Esophagus mucosa (tissue), 1 donor: Measurements from ENCODE around the gene RAB23. TPM values are rescaled to one million over a fixed set of nuclear protein-coding genes. Genes with fewer than 3 reads are reported as not detected.
A peak's percentile ranks its signal among the peaks of the same experiment; 100 is the strongest.
"Not testable (repeated sequence)": the region's sequence is repeated elsewhere in the genome, so short reads cannot be mapped to it uniquely, and the experiment has no call there.

ENCODE experiments used
- ATAC-seq: fragments of 200-7000 bp; cut with Tn5 transposase; one replicate; pipeline ENCODE4 v1.9.1; 2020
- total RNA-seq: library from RNA; stranded (reverse); gene quantifications from one replicate; pipeline ENCODE4 v1.2.4, GENCODE V29; 2023
- donor health status: DM: yes; HTN: yes; CAD: no.

The RAB23 gene
- 2.4 TPM for total RNA-seq

DNA sequence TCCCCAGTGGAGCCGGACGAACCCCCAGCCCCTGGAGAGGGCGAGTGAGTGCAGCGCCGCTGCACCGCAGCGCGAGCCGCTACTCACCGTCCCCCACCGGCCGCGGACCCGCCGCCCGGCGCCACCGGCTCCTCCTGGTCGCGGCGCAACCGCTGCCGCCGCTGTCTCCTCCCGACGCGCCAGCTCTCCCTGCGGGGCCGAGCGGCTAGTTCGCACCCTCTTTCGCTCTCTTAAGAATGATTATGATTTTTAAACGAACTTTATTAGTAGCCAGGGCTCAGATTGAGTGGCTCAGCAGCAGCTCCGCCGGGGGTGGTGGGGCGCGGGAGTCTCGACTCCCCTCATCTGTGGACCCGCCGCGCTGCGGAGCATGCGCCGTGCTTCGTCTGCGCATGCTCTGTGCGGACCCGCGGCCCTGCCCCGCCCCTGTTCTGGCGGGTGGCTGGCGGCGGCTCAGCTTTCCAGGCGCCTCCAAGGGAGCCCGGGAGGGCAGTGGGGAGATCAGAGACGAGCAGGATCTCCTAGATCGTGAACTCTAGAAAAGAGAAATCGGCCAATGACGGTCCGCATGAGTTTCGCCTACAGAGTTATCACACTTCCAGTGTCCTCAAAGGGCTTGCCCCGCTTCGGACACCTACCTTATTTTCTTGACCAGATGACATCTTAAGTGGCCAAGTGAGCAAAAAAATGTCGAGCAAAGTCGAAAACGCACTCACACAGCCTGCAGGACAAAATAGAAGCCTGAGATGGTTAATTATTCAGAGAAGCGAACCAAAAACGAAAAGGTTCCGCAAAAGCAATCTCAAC, at the start of gene RAB23:
TSS of gene RAB23 (minus strand) at position 372 of the 807 bp plus-strand sequence. CDS start 11,927 bp downstream, outside the sequence.
- ATAC-seq = peak; percentile 96

DNA sequence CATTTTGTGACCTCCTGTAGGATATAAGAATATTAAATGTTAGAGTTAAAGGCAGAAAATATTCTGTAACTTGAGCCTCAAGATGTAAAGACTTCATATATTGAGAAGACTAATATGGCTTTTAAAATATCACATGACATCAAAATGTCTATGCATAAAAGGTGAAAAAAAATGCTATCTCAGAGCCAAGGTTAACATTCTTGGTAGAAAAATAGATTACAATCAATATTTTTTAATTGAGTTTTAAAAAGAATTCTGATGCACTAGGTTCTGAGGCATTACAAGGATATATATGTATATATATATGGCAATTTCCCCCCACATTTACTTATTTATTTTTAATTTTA, 46.2 kb upstream of the RAB23 start:
- ATAC-seq = no peak

DNA sequence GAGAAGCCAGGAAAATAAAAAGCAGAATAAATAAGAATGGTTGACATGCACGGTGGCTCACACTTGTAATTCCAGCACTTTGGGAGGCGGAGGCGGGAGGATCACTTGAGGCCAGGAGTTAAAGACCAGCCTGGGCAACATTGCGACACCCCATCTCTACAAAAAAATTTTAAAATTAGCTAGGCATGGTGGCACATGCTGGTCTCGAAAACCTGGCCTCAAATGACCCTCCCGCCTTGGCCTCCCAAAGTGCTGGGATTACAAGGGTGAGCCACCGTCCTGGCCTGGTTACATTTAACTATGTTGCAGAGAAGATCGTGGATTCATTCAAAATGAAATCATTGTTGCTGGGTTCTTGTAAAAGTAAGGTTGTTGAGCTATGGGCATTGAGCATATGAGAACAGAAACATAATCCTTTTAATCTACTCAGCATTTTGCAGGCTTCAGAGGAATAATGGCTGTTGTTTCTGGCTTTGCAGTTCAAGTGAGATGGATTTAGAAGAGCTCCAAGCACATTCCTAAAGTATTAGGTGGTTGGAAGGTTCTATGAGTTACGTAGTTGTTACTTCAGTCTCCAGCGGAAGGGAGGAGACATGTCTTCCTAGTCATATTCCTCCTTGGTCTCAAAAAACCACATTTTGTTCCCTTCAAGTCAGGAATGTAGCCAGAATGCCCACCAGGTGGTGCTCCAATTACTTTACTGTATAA, 45.6 kb upstream of the RAB23 start:
- peak; percentile 100 for ATAC-seq

DNA sequence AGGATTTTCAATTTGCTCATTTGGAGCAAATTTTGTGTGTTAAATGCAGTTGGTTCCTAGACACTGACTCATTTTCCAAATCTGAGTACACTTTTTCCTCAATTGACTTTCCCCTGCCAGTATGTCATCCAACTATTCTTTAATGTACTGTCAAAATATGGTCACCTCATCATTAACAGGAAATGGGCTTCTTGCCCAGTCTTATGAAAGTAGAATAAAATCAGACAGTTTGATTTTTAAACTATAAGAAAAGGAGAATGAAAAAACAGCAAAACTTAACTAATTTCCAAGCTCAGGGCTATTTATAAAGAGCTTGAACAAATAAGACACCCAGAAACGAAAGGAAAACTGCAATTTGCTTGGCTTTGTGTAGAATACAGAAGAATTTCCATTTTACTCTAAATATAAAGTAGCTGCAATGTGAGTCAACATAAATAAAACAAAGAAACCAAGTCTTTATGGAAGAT, 43.7 kb upstream of the RAB23 start:
- no peak for ATAC-seq

DNA sequence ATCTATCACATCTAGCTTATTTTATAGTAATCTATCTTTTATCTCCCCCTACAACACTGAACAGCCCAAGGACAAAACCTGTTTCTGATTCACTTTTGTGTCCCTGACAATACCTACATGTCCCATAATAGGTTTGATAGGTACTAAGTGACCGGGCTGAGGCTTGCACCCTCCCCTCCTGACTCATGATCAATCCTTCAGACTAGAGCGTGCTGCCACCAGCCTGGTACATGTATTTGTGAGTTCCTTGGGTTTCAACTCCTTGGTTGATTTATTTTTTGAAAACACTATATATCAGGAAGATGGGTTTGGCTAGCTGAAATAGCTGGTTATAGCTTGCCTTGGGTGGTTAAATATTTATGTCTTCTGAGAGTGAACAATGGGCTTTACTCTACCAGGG, 41.6 kb upstream of the RAB23 start:
- no peak for ATAC-seq

DNA sequence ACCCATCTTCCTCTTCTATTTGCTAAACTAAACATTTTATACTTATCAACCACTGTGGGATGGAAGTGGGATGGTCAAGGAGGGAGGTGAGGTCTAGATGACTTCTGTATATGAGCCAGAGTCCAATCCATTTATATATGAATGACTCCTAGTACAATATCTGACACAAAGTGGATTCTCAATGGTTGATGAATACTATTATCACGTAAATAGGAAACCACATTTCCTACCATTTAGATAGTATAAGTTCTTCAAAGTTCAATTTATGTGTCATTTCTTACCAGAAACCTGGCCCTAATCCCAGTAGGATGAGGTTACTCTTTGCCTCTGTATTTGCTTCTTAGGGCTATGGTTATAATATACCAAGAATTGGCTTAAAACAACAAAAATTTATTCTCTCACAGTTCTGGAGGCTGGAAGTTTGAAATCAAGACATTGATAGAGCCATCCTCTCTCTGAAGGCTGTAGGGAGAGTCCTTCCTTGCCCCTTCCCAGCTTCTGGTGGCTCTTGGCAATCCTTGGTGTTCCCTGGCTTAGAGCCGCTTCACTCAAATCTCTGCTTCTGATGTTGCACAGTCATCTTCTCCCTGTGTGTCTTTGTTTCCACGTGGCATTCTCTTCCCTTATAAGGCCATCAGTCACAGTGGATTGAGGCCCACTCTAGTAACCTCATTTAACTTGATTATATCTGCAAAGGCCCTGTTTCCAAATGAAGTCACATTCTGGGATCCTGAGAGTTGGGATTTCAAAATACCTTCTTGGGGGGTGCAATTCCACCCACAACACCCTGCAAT, 41.0 kb upstream of the RAB23 start:
- ATAC-seq = no peak

DNA sequence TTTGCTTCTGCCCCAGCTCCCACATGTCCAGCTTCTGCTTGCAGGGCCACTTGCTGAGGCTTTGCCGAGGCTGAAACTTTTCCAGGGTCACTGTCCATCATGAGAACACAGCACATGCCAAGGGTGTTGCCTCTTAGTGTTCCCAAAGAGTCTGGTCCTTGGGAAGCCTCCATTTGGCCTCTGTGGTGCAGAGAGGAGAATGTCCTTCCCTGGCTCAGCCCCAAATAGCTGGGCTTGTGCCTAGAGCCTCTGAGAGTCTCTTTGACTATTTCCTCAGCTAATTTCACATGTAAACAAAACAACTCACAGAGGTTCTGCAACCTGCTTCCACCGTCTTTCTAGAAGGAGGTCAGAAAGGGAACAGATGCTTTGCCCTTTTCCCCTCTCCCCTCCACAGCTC, 40.4 kb upstream of the RAB23 start:
- no peak for ATAC-seq

DNA sequence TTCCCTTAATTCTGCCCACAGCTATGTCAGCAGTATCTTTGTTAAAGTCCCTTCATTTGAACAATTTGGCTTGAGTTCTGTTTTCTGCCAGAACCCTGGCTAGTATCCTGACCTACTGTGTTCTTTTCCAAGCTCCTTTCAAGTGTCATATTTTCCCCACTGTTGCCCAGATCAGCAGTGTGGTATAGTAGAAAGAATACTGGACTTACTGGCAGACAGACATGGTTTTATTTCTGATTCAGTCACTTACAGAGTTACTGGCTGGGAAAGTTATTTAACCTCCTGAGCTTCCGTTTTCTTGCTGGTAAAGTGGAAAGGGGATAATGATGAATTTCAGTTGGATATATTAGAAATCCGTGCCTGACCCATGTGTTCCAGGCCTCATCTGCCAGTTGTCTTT, 39.8 kb upstream of the RAB23 start:
- ATAC-seq = no peak

DNA sequence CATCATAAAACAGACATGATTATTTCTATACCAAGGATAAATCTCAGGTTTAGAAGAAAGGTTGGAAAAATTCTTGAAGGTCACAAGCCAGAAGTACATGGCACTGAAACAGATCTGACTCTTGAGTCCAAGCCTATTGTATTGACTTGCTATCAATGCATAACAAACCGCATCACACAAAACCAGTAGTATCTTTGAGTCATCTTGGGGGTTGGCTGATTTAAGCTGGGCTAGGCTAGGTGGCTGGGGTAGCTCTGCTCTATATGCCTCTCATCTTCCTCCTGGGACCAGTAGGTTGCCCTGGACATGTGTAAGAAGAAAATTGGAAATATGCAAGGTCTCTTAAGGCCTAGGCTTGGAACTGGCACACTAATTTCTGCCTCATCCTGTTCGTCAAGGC, 37.0 kb upstream of the RAB23 start:
- ATAC-seq = no peak

DNA sequence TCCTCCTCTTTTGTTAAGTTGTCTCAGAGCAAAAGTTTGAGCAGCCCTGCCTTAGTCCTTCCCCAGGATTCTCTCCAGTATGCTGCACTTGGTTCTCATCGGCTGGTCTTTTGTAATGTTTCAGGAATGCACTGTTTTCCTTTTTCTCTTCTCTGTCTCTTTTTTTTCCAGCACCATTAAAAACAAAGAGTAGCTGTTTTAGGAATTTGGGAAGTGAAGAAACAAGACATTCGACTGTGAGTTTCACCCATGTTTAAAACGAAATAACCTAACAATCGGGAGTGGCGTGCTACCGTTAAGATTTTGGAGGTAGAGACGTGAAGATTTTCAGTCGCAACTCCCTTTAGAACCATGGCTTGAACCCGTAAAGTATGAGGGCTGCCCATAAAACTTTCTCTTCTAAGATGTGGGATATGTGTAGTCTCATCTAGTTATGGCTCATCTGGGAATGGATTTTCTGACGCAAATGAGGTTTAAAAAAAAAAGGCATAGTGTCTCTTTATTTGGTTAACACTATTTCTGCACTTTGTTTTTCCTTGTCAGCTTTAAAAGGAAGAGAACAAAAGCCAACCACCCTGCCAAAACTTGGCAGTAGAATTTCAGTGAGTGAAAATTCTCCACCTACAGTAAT, 35.9 kb upstream of the RAB23 start:
- no peak for ATAC-seq

DNA sequence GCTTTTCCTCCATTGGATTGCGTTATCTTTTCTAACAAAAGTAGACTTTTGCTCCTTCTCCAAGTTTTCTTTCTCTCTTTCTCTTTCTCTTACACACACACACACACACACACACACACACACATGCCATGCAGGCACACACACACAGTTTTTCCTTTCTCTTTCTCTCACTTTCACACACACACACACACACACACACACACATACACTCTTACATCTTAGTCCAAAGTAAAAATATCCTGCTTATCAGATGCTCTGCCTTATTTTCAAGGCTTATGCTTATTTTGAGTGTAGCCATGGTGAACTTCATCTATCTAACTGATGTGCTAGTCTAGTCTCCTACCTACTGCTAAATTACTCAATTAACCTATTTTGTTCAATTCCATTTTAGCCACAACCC, 34.4 kb upstream of the RAB23 start:
- no peak for ATAC-seq

DNA sequence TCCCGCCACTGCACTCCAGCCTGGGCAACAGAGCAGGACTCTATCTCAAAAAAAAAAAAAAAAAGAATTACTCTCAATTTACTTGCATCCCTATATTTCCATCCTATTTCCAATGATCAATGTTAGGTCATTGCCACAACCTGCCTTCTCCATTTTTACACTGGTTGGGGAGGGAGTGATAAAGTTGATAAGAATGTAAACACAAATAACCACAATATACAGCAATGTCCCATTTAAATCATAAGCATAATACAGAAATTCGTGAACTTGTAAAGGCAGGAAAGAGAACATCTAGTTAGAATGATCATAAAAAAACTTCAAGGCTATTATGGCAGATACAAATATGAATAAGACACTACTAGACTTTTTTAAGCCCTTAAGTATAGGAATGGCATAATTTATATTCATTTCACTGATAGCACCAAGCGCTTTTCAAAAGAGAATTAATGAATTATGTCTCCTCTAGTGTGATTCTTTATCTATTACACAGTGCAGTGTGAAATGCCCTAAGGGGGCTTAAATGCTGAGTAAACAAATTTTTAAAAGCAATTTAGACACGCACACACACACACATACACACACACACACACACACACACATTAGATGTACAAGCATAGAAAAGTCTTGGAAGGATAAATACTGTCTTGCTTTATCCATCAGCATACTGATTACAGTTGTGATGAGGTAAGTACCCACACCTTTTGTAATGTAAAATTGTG, 33.5 kb upstream of the RAB23 start:
- no peak for ATAC-seq

DNA sequence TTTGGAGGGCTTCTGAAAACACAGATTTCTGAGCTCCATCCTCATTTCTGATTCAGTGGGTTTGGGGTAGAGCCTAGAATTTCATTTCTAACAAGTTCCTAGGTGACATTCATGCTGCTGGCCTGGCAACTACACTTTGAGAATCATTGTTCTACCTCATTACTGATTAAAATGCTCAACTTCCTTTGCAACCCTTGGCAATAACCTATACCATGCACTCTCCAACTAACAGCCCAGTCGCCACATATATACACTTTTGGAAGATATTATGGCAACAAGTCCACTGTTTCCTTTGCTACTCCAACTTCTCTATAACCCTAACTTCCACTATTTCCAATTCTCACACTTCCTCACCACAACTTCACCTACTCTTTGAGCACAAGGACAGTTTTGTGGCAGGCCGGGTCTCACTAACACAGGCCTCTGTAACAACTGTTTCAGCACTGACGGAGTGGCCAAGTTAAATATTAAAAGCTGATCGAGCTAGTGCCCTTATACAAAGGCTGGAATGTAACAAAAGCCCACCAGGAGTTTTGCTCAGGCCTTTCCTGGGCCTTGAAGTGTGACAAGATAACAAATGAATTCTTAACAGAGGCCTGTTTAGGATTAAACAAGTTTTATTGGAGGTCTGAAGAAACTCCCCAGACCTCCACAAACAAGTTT, 32.1 kb upstream of the RAB23 start:
- no peak for ATAC-seq

DNA sequence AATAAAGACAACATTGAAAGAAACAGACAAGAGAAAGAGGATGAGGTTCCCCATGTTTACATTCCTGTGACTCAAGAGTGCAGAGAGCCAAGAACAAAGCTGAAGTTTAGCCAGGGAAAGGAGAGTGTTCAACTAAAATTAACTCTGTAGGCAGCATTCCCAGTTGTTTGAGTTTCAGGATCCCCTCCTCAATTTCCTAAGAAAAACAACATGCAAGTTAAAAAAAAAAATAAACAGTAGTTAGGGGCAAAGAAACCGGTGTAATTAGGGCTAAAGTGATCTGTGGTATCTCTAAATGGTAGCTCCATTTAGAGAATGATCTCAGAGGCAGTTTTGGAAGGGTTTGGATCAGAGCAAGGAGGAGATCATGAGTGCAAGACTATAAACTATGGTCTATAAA, 30.9 kb upstream of the RAB23 start:
- ATAC-seq = no peak

DNA sequence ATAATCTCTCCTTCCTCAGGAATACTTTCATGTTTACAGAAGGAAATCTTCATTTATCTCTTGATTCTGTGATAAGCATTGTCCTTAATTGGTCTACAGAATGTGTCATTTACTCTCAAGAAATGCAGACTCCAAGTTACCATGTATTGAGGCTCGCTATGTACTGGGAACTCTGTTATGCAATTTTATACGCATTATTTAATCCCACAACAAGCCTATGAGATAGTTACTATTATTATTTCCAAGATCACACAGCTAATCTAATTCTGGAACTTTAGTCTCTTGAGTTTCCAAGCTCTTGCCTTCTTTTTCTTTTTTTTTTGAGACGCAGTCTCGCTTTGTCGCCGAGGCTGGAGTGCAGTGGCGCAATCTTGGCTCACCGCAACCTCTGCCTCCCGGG, 30.0 kb upstream of the RAB23 start:
- no peak for ATAC-seq

DNA sequence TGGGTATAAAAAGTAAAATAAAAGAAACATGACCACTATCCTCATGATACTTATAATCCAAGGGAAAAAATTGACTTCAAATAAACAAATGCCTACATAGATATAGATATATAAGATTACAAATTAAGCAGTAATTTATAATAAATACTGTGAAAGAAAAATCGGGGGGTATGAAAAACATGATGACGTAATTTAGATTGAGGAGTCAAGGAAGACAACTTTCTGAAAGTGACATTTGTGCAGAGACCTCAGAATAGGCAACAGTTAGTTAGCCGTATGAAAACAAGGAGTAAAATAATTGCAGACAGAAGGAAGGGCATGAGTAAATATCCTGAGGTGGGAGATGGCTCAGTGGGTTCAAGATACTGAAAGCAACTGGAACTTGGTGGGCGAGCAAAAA, 28.2 kb upstream of the RAB23 start:
- ATAC-seq = no peak

DNA sequence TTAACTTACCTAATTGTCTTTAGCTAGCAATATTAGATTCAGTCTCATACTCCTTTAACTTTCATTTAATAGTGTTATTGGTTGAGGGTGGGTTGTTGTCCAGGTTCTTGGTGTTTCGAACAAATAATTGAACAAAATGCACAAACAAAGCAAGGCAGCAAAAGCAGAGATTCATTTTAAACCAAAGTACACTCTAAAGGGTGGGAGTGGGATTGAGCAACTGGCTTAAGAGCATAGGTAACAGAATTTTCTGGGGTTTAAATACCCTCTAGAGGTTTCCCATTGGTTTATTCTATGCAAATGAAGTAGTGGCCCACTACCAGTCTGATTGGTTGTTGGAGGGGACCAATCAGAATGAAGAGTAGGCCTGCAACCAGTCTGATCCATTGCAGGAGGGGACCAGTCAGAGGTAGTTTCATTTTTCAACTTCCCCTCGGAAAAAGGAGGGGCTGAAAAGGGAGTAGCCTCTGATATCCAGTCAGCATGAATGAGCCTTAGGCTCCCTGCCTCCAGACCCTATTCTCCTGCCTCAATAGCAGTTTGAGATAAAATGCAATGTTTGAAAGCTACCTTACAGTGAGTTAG, 26.3 kb upstream of the RAB23 start:
- ATAC-seq = no peak

DNA sequence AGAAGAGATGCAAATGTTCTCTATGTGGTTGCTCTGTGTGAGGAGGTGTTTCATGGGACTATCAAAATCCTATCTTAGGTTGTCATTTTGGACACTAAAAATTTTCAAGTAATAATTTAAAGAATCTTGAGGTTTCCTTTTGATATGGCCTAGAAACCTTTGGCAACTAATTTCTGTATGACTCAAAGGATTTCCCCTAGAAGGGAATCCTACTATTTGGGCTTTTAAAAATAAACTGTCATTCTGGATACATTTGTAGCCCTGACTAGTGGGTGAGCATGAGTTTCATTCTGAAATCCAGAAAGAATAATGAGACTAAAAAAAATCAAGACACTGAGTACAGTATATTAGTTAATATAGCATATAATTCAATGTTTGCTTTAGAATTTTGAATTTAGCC, 25.5 kb upstream of the RAB23 start:
- ATAC-seq = no peak

DNA sequence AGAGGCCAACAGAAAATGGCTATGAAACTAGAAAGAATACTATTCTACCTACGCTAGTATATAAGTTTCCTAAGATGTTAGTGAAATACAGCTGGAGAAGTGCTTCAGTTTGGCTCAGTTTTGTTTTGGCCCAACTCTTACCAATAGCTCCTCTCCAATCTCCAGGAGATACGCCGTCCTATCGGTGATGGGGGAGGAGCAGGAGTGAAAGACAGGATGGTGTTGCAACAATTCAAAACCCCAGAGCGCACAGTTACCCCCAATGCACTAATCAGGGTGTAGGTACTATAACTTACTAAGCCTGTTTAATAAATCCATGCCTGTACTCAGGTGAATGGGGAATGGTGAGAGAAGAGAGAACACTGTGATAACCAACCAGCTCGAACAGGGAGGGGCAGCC, 24.2 kb upstream of the RAB23 start:
- ATAC-seq = no peak

DNA sequence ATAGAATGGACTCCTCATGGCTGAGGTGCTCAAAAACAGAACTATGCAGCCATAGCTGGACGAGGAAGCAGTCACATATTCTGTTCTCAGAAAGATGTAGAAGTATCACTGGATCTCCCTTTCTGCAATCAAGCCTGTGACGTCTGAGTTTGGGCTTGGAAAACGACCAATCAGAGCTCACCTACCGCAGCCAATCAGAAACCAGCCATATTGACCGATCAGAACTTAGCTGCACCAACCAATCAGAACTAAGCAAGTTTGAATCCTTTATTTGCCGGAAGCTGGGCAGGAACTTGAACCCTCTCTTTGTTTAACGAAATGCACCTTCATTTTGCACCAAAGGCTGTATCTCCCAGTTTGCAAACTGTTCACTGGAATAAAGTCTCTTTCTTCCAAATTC, 21.8 kb upstream of the RAB23 start:
- ATAC-seq = no peak

DNA sequence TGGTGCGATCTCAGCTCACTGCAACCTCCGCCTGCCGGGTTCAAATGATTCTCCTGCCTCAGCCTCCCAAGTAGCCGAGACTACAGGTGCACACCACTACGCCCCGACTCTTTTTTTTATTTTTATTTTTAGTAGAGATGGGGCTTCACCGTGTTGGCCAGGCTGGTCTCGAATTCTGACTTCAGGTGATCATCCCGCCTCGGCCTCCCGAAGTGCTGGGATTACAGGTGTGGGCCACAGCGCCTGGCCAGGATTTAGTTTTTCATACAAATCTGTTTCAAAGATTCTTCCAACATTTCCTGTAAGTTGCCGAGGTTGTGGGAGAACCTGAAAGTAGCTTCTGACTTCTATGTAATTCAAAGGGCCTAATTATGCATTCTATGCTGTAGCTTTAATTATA, 21.4 kb upstream of the RAB23 start:
- ATAC-seq = not testable (repeated sequence)
